ENCODE data around the gene SOCS2.

- TF ChIP-seq CTCF (IDR thresholded peaks at IDR 0.05) (no peak), POLR2A (IDR thresholded peaks at IDR 0.05) (no peak)
Observed at GRCh38 chr12:93539821-93540220, 32.7 kb upstream of the SOCS2 start.
